DOHH2 (cell line): ENCODE data around the gene SRGAP3.

Experiments
- EZH2phosphoT487 ChIP-seq: fragments of 200-600 bp; sonication (generic); IDR thresholded peaks from 2 replicates; pipeline ENCODE4 v1.6.1; 2017; ENCODE audit warnings: borderline replicate concordance, mild to moderate bottlenecking, antibody characterized with exemption, low read length, moderate library complexity, mixed read lengths
- TF ChIP-seq, protein P1 (sequence below): fragments of 200-600 bp; sonication (generic); IDR thresholded peaks from one replicate; pipeline ENCODE4 v1.5.1; 2014; ENCODE audit warnings: antibody characterized with exemption, mild to moderate bottlenecking, low read depth, low read length; ENCODE audit not compliant: poor library complexity, severe bottlenecking

- TF ChIP-seq, protein P1, sequence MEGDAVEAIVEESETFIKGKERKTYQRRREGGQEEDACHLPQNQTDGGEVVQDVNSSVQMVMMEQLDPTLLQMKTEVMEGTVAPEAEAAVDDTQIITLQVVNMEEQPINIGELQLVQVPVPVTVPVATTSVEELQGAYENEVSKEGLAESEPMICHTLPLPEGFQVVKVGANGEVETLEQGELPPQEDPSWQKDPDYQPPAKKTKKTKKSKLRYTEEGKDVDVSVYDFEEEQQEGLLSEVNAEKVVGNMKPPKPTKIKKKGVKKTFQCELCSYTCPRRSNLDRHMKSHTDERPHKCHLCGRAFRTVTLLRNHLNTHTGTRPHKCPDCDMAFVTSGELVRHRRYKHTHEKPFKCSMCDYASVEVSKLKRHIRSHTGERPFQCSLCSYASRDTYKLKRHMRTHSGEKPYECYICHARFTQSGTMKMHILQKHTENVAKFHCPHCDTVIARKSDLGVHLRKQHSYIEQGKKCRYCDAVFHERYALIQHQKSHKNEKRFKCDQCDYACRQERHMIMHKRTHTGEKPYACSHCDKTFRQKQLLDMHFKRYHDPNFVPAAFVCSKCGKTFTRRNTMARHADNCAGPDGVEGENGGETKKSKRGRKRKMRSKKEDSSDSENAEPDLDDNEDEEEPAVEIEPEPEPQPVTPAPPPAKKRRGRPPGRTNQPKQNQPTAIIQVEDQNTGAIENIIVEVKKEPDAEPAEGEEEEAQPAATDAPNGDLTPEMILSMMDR = no peak
- no peak for TF ChIP-seq EZH2phosphoT487
Measured at GRCh38 chr3:9149566-9149965, 99.9 kb downstream of the SRGAP3 start.
